HEK293 (cell line): ENCODE results near the gene MRPL4.
A peak's percentile ranks its signal among the peaks of the same experiment; 100 is the strongest.

Experiments used
- CTCF ChIA-PET: fragments of 350-600 bp; formaldehyde crosslinking; extraction: SDS; loops from one replicate; lab custom pipeline; 2021; ENCODE audit warnings: antibody characterized with exemption; lab: Yijun Ruan, JAX
- POLR2A ChIA-PET: fragments of 300-600 bp; formaldehyde crosslinking; extraction: SDS; loops from one replicate; lab custom pipeline; 2020; ENCODE audit warnings: antibody characterized with exemption, inconsistent platforms; lab: Yijun Ruan, JAX
- H3K27ac ChIP-seq: fragments of 200-500 bp; sonication (Bioruptor generic); 2 replicates; pipeline ENCODE4 v1.5.1; 2014; ENCODE audit warnings: low read depth, low read length, control low read depth, inconsistent platforms; ENCODE audit errors: extremely low read depth
- H3K36me3 ChIP-seq, 2 experiments: fragments of 200-500 bp in 1 of 2; sonication (Bioruptor generic) in 1 of 2; 1 replicate in 1 of 2; 2 replicates in 1 of 2; pipeline ENCODE4 v1.5.1; 2014 to 2017; ENCODE audit warnings: inconsistent platforms in 2 of 2, low read length in 2 of 2; ENCODE audit not compliant: control insufficient read depth in 2 of 2, insufficient read depth in 1 of 2
- H3K4me1 ChIP-seq: fragments of 200-500 bp; sonication (Bioruptor generic); 2 replicates; pipeline ENCODE4 v1.5.1; 2014; ENCODE audit warnings: mild to moderate bottlenecking, low read length, inconsistent platforms; ENCODE audit not compliant: control insufficient read depth, insufficient read depth
- H3K4me3 ChIP-seq: 2 replicates; pipeline ENCODE4 v1.5.1; 2011; ENCODE audit warnings: low read depth, mild to moderate bottlenecking, control low read depth, low read length, moderate library complexity
- H3K9me3 ChIP-seq: fragments of 200-500 bp; sonication (Bioruptor generic); 2 replicates; pipeline ENCODE4 v1.5.1; 2014; ENCODE audit warnings: low read depth, low read length, inconsistent platforms; ENCODE audit not compliant: control insufficient read depth, insufficient read depth
- EGR2 ChIP-seq: fragments of 450-650 bp; formaldehyde crosslinking; IDR thresholded peaks from 2 replicates; pipeline ENCODE4 v1.5.1; 2016; ENCODE audit warnings: low read depth, missing biosample characterization, missing genetic modification characterization
- GLIS1 ChIP-seq: fragments of 450-650 bp; formaldehyde crosslinking; IDR thresholded peaks from 2 replicates; pipeline ENCODE4 v1.5.1; 2016; ENCODE audit warnings: missing biosample characterization, missing genetic modification characterization
- KLF8 ChIP-seq: fragments of 450-650 bp; formaldehyde crosslinking; IDR thresholded peaks from 2 replicates; pipeline ENCODE4 v1.5.1; 2016; ENCODE audit warnings: missing biosample characterization, missing genetic modification characterization
- TCF7L2 ChIP-seq: IDR thresholded peaks from 2 replicates; pipeline ENCODE4 v1.6.1; 2011; ENCODE audit warnings: low read depth, mild to moderate bottlenecking, inconsistent platforms, low read length, moderate library complexity, borderline replicate concordance
- ZBTB20 ChIP-seq: fragments of 450-650 bp; formaldehyde crosslinking; IDR thresholded peaks from 2 replicates; pipeline ENCODE4 v1.5.1; 2016; ENCODE audit warnings: missing biosample characterization, missing genetic modification characterization
- ZFP3 ChIP-seq: fragments of 450-650 bp; formaldehyde crosslinking; IDR thresholded peaks from 2 replicates; pipeline ENCODE4 v1.5.1; 2016; ENCODE audit warnings: low read depth, missing biosample characterization, missing genetic modification characterization
- ZNF175 ChIP-seq: fragments of 450-650 bp; formaldehyde crosslinking; IDR thresholded peaks from 2 replicates; pipeline ENCODE4 v1.5.1; 2016; ENCODE audit warnings: missing biosample characterization, missing genetic modification characterization
- ZNF335 ChIP-seq: fragments of 450-650 bp; formaldehyde crosslinking; conservative IDR thresholded peaks from 2 replicates; pipeline ENCODE4 v1.5.1; 2016; ENCODE audit warnings: missing biosample characterization, missing genetic modification characterization
- ZNF341 ChIP-seq: fragments of 450-650 bp; formaldehyde crosslinking; IDR thresholded peaks from 2 replicates; pipeline ENCODE4; 2016; ENCODE audit warnings: low read depth, missing biosample characterization, missing genetic modification characterization
- ZNF391 ChIP-seq: fragments of 450-650 bp; formaldehyde crosslinking; IDR thresholded peaks from 2 replicates; pipeline ENCODE4 v1.5.1; 2016; ENCODE audit warnings: low read depth, missing biosample characterization, missing genetic modification characterization, borderline replicate concordance
- ZNF398 ChIP-seq: fragments of 450-650 bp; formaldehyde crosslinking; IDR thresholded peaks from 2 replicates; pipeline ENCODE4 v1.5.1; 2017; ENCODE audit warnings: missing biosample characterization, missing genetic modification characterization
- ZNF449 ChIP-seq: fragments of 450-650 bp; formaldehyde crosslinking; IDR thresholded peaks from 2 replicates; pipeline ENCODE4 v1.5.1; 2017; ENCODE audit warnings: missing biosample characterization, mild to moderate bottlenecking, missing genetic modification characterization, moderate library complexity

MRPL4 gene

DNA sequence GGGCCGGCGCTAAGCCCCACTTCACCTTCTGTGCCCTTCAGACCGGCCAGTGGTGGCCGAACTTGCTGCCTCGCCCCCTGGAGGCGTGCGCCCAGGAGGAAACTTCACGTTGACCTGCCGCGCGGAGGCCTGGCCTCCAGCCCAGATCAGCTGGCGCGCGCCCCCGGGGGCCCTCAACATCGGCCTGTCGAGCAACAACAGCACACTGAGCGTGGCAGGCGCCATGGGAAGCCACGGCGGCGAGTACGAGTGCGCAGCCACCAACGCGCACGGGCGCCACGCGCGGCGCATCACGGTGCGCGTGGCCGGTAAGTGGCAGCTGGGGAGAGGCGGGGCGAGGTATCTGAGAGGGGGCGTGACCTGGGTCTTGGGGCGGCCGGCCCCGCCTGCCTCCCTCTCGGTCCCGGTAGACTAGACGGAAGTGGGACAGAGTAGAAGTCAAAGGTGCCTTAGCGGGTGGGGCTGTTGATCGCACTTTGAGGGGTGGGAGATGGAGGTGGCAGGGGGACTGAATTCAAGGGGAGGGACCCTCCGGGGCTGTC, 43.4 kb downstream of the MRPL4 start:
- ChIA-PET CTCF (interaction anchor here (0.6 to 0.7 kb wide), 3 partner anchors 35 to 791 kb away, joined by 3 to 6 read pairs (median 4); partner anchors contain the start of gene RAVER1), POLR2A (no interaction called here)
- peaks cover 0 to 5% of the 10 kb centered on the region in 2 experiments; a peak in 1 of 3 replicates for H3K36me3 ChIP-seq
- TF ChIP-seq KLF8 (tag by site-specific recombination) (0 out of 2 replicates have a peak, but pooled peaks have one; percentile 20), GLIS1 (tag by site-specific recombination) (no peak)
- no peaks in the 10 kb centered on the region for H3K9me3 ChIP-seq
- H3K4me1 ChIP-seq: peaks cover 4% of the 10 kb centered on the region; the same call in 1 of the 2 replicates
- no peak overlapping the region for H3K27ac ChIP-seq
- H3K4me3 ChIP-seq: no peak overlapping the region

- no peak overlapping the region for H3K27ac ChIP-seq
- H3K9me3 ChIP-seq: no peaks in the 10 kb centered on the region
- H3K36me3 ChIP-seq: peaks cover 0 to 5% of the 10 kb centered on the region in 2 experiments; a peak in 1 of 3 replicates
- no peak overlapping the region for H3K4me3 ChIP-seq
- peaks cover 4% of the 10 kb centered on the region; the same call in 1 of the 2 replicates for H3K4me1 ChIP-seq
- POLR2A ChIA-PET: interaction anchor here (0.5 kb wide), 1 partner anchor 9 kb away, joined by 9 read pairs; no protein-coding TSS in a partner anchor
- TF ChIP-seq KLF8 (tag by site-specific recombination): 0 out of 2 replicates have a peak, but pooled peaks have one; percentile 5
- no peak for TF ChIP-seq ZFP3
- TF ChIP-seq, all 188 proteins: peak for 1
- CTCF ChIA-PET: interaction anchor here (0.6 to 0.7 kb wide), 3 partner anchors 36 to 790 kb away, joined by 3 to 6 read pairs (median 4); partner anchors contain the start of gene RAVER1
Measured at GRCh38 chr19:10295847-10296591, 44.0 kb downstream of the MRPL4 start.

GRCh38 chr19:10299545-10300458, 47.8 kb downstream of the MRPL4 start:
- H3K4me1 ChIP-seq: no peaks in the 10 kb centered on the region
- no peak overlapping the region for H3K27ac ChIP-seq
- POLR2A ChIA-PET: interaction anchor here (0.8 kb wide), 2 partner anchors 15 to 41 kb away, joined by 5 to 8 read pairs; no protein-coding TSS in a partner anchor
- H3K4me3 ChIP-seq: no peak overlapping the region
- TF ChIP-seq ZNF341 (tag by site-specific recombination) (peak; percentile 39; the same call in 1 of the 2 replicates), ZNF175 (tag by site-specific recombination) (no peak), ZNF335 (tag by site-specific recombination) (peak; percentile 90), ZNF391 (tag by site-specific recombination) (no peak), TCF7L2 (no peak), ZBTB20 (peak; percentile 46; the same call in 1 of the 2 replicates), EGR2 (tag by site-specific recombination) (peak; percentile 16; the same call in 1 of the 2 replicates), ZNF398 (tag by site-specific recombination) (peak; percentile 76), ZNF449 (tag by site-specific recombination) (no peak)
- no peaks in the 10 kb centered on the region for H3K9me3 ChIP-seq
- peaks cover 0 to 10% of the 10 kb centered on the region in 2 experiments; a peak in 1 of 3 replicates for H3K36me3 ChIP-seq
- CTCF ChIA-PET: interaction anchor here (0.6 to 2.1 kb wide), 5 partner anchors 15 to 106 kb away, joined by 3 to 8 read pairs (median 3); no protein-coding TSS in a partner anchor
